Measurements from ENCODE around the gene DNAJC18. TPM values are rescaled to one million over a fixed set of nuclear protein-coding genes. Genes with fewer than 3 reads are reported as not detected.
"Not testable (repeated sequence)": the region's sequence is repeated elsewhere in the genome, so short reads cannot be mapped to it uniquely, and the experiment has no call there.

The DNAJC18 gene
- total and polyA plus RNA-seq, 4 donors: 2.2 to 10.7 (median 8.7) TPM

GRCh38 chr5:139482050-139482889, 42.9 kb upstream of the DNAJC18 start, which contains the start of gene STING1:
Gene STING1 (minus strand): TSS chr5:139482758. CDS start chr5:139481704, 1,054 bp downstream.
- no peaks in the 10 kb centered on the region for H3K9me3 ChIP-seq (ENCODE audit: control insufficient read depth in 4 of 4, insufficient read depth in 3 of 4, low read length in 3 of 4)
- WGBS, 2 donors: 0% methylated on average over 19 of the region's 19 CpGs
- peaks cover 0 to 19% (median 4%) of the 10 kb centered on the region in 4 donors for H3K36me3 ChIP-seq (ENCODE audit: control insufficient read depth in 4 of 4, insufficient read depth in 4 of 4, low read length in 4 of 4)
- peak within 1 kb of the TSS; percentile 81 to 96 for H3K27ac ChIP-seq (ENCODE audit: low read depth in 1 of 2, low read length in 1 of 2)
- ATAC-seq (ENCODE audit: insufficient read depth, low FRiP score) (peak; percentile 79), DNase-seq (peak; percentile 94 to 98 (median 97))
- peaks cover 0 to 25% (median 8%) of the 10 kb centered on the region in 5 donors for H3K4me1 ChIP-seq (ENCODE audit: control insufficient read depth in 5 of 5, insufficient read depth in 5 of 5, low read length in 5 of 5)
- no peaks in the 10 kb centered on the region for H3K27me3 ChIP-seq (ENCODE audit: control insufficient read depth in 3 of 3, insufficient read depth in 3 of 3, low read length in 2 of 3)
- peak within 1 kb of the TSS; percentile 56 for H3K4me3 ChIP-seq
- peak within 1 kb of the TSS; percentile 72 to 97 for H3K9ac ChIP-seq (ENCODE audit: insufficient read depth in 1 of 2, low read length in 2 of 2)
- no peak for TF ChIP-seq CTCF (IDR thresholded peaks at IDR 0.05; ENCODE audit: control extremely low read depth, extremely low read depth)

DNA sequence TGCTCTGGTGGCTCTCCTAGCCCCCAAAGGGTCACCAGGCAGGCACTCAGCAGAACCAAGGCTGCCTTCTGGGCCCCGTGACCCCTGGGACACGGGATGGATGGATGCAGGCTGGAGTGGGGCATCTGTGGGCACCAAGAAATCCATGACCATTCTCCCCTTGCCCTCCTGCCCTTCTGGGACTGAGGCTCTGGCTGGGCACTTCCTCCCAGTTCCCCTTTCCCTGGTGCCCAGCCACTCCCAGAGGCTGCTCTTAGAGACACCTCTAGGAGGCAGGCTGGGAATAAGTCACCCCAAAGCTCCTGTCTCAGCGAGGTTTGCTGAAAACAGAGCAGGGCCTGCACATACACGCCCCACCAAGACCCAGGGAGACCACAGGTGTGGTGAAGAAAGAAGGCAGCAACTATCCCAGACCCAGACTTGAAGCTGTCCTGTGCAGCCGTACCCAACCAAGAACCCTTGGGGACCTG, 42.3 kb upstream of the DNAJC18 start:
- Histone ChIP-seq H3K36me3 (ENCODE audit: control insufficient read depth in 4 of 4, insufficient read depth in 4 of 4, low read length in 4 of 4) (peaks cover 0 to 24% (median 4%) of the 10 kb centered on the region in 4 donors), H3K4me1 (ENCODE audit: control insufficient read depth in 5 of 5, insufficient read depth in 5 of 5, low read length in 5 of 5) (peaks cover 0 to 25% (median 8%) of the 10 kb centered on the region in 5 donors), H3K9me3 (ENCODE audit: control insufficient read depth in 4 of 4, insufficient read depth in 3 of 4, low read length in 3 of 4) (no peaks in the 10 kb centered on the region), H3K27ac (ENCODE audit: low read depth in 1 of 2, low read length in 1 of 2) (peak overlapping the region; percentile 81 to 96), H3K9ac (ENCODE audit: insufficient read depth in 1 of 2, low read length in 2 of 2) (peak overlapping the region; percentile 72 to 97), H3K4me3 (peak overlapping the region; percentile 56), H3K27me3 (ENCODE audit: control insufficient read depth in 3 of 3, insufficient read depth in 3 of 3, low read length in 2 of 3) (no peaks in the 10 kb centered on the region)
- ATAC-seq (ENCODE audit: insufficient read depth, low FRiP score): peak; percentile 23
- WGBS, 2 donors: 10 to 11% methylated on average over 5 of the region's 5 CpGs
- peak in 1 of 3 donors; percentile 51 for DNase-seq
- TF ChIP-seq CTCF (IDR thresholded peaks at IDR 0.05; ENCODE audit: control extremely low read depth, extremely low read depth): no peak

GRCh38 chr5:139481122-139481533, 41.8 kb upstream of the DNAJC18 start:
- Histone ChIP-seq H3K36me3 (ENCODE audit: control insufficient read depth in 4 of 4, insufficient read depth in 4 of 4, low read length in 4 of 4) (peaks cover 0 to 27% (median 5%) of the 10 kb centered on the region in 4 donors), H3K27ac (ENCODE audit: low read depth in 1 of 2, low read length in 1 of 2) (peak overlapping the region; percentile 81 to 96), H3K9ac (ENCODE audit: insufficient read depth in 1 of 2, low read length in 2 of 2) (peak overlapping the region; percentile 72 to 97), H3K4me3 (peak overlapping the region; percentile 56), H3K9me3 (ENCODE audit: control insufficient read depth in 4 of 4, insufficient read depth in 3 of 4, low read length in 3 of 4) (no peaks in the 10 kb centered on the region), H3K4me1 (ENCODE audit: control insufficient read depth in 5 of 5, insufficient read depth in 5 of 5, low read length in 5 of 5) (peaks cover 0 to 25% (median 8%) of the 10 kb centered on the region in 5 donors), H3K27me3 (ENCODE audit: control insufficient read depth in 3 of 3, insufficient read depth in 3 of 3, low read length in 2 of 3) (no peaks in the 10 kb centered on the region)
- DNase-seq: peak in 1 of 3 donors; percentile 55
- TF ChIP-seq CTCF (IDR thresholded peaks at IDR 0.05; ENCODE audit: control extremely low read depth, extremely low read depth): no peak
- WGBS, 2 donors: 9 to 10% methylated on average over 12 of the region's 12 CpGs
- ATAC-seq (ENCODE audit: insufficient read depth, low FRiP score): peak; percentile 3

GRCh38 chr5:139479729-139480128, 40.4 kb upstream of the DNAJC18 start:
- not testable (repeated sequence) for H3K4me3 ChIP-seq; H3K9me3 ChIP-seq (ENCODE audit: control insufficient read depth in 4 of 4, insufficient read depth in 3 of 4, low read length in 3 of 4)

GRCh38 chr5:139478657-139479423, 39.5 kb upstream of the DNAJC18 start:
- 75 to 80% methylated on average over 9 of the region's 9 CpGs for WGBS, 2 donors
- peaks cover 0 to 37% (median 14%) of the 10 kb centered on the region in 5 donors for H3K4me1 ChIP-seq (ENCODE audit: control insufficient read depth in 5 of 5, insufficient read depth in 5 of 5, low read length in 5 of 5)

More at GRCh38 chr5:139479729-139480128, 40.4 kb upstream of the DNAJC18 start:
- not testable (repeated sequence) for H3K27ac ChIP-seq (ENCODE audit: low read depth in 1 of 2, low read length in 1 of 2); H3K9ac ChIP-seq (ENCODE audit: insufficient read depth in 1 of 2, low read length in 2 of 2); DNase-seq; H3K27me3 ChIP-seq (ENCODE audit: control insufficient read depth in 3 of 3, insufficient read depth in 3 of 3, low read length in 2 of 3); ATAC-seq (ENCODE audit: insufficient read depth, low FRiP score)
- Histone ChIP-seq H3K36me3 (ENCODE audit: control insufficient read depth in 4 of 4, insufficient read depth in 4 of 4, low read length in 4 of 4) (peaks cover 0 to 35% (median 12%) of the 10 kb centered on the region in 4 donors), H3K4me1 (ENCODE audit: control insufficient read depth in 5 of 5, insufficient read depth in 5 of 5, low read length in 5 of 5) (peaks cover 0 to 34% (median 13%) of the 10 kb centered on the region in 5 donors)
- 90 to 96% methylated on average over 3 to 4 of the region's 4 CpGs for WGBS, 2 donors

More at GRCh38 chr5:139478657-139479423, 39.5 kb upstream of the DNAJC18 start:
- not testable (repeated sequence) for H3K9ac ChIP-seq (ENCODE audit: insufficient read depth in 1 of 2, low read length in 2 of 2); DNase-seq; H3K27me3 ChIP-seq (ENCODE audit: control insufficient read depth in 3 of 3, insufficient read depth in 3 of 3, low read length in 2 of 3); H3K9me3 ChIP-seq (ENCODE audit: control insufficient read depth in 4 of 4, insufficient read depth in 3 of 4, low read length in 3 of 4); ATAC-seq (ENCODE audit: insufficient read depth, low FRiP score); H3K4me3 ChIP-seq
- H3K27ac ChIP-seq (ENCODE audit: low read depth in 1 of 2, low read length in 1 of 2): peak overlapping the region in 1 of 2 donors; percentile 17
- peaks cover 0 to 35% (median 12%) of the 10 kb centered on the region in 4 donors for H3K36me3 ChIP-seq (ENCODE audit: control insufficient read depth in 4 of 4, insufficient read depth in 4 of 4, low read length in 4 of 4)
